Hepatocyte (in vitro differentiated cells): ENCODE data around the gene PHETA1. TPM values are rescaled to one million over a fixed set of nuclear protein-coding genes. Genes with fewer than 3 reads are reported as not detected.

Experiments used
- DNase-seq: peaks from one replicate; pipeline ENCODE4 v3.0.0-alpha.2; 2016; ENCODE audit warnings: low spot score
- H2AFZ ChIP-seq: fragments of 200-600 bp; sonication (generic); 2 replicates; pipeline ENCODE4 v1.6.0; 2016; ENCODE audit warnings: antibody characterized with exemption, mild to moderate bottlenecking
- H3K27ac ChIP-seq: fragments of 200-600 bp; sonication (generic); 2 replicates; pipeline ENCODE4 v1.5.1; 2016; ENCODE audit warnings: mild to moderate bottlenecking
- H3K27me3 ChIP-seq: fragments of 200-600 bp; sonication (generic); 2 replicates; pipeline ENCODE4 v1.6.1; 2016
- H3K36me3 ChIP-seq: fragments of 200-600 bp; sonication (generic); replicated peaks from 2 replicates; pipeline ENCODE4 v1.5.1; 2016; ENCODE audit warnings: low read depth; ENCODE audit not compliant: insufficient read depth
- H3K4me1 ChIP-seq: fragments of 200-600 bp; sonication (generic); 2 replicates; pipeline ENCODE4 v1.5.1; 2016; ENCODE audit warnings: mild to moderate bottlenecking, moderate library complexity; ENCODE audit not compliant: insufficient read depth
- H3K4me2 ChIP-seq: fragments of 200-600 bp; sonication (generic); 2 replicates; pipeline ENCODE4 v1.6.0; 2016
- H3K4me3 ChIP-seq: fragments of 200-600 bp; sonication (generic); 2 replicates; pipeline ENCODE4 v1.5.1; 2016; ENCODE audit warnings: mild to moderate bottlenecking
- H3K79me2 ChIP-seq: fragments of 200-600 bp; sonication (generic); 2 replicates; pipeline ENCODE4 v1.6.0; 2017; ENCODE audit warnings: mild to moderate bottlenecking
- H3K9me2 ChIP-seq: fragments of 200-600 bp; sonication (generic); replicated peaks from 2 replicates; pipeline ENCODE4 v1.6.0; 2017; ENCODE audit warnings: mild to moderate bottlenecking; ENCODE audit not compliant: insufficient read depth
- H3K9me3 ChIP-seq: fragments of 200-600 bp; sonication (generic); 2 replicates; pipeline ENCODE4 v1.5.1; 2016; ENCODE audit warnings: low read depth, mild to moderate bottlenecking
- H4K20me1 ChIP-seq: fragments of 200-600 bp; sonication (generic); 2 replicates; pipeline ENCODE4 v1.6.0; 2016; ENCODE audit warnings: mild to moderate bottlenecking; ENCODE audit not compliant: insufficient read depth, poor library complexity, severe bottlenecking
- CTCF ChIP-seq: fragments of 200-600 bp; sonication (generic); IDR thresholded peaks from 2 replicates; pipeline ENCODE4 v1.5.1; 2016; ENCODE audit warnings: antibody characterized with exemption, mild to moderate bottlenecking; ENCODE audit not compliant: poor library complexity
- EZH2 ChIP-seq: fragments of 200-600 bp; sonication (generic); IDR thresholded peaks from 2 replicates; pipeline ENCODE4 v1.6.1; 2016; ENCODE audit warnings: antibody characterized with exemption, mild to moderate bottlenecking, borderline replicate concordance
- EZH2phosphoT487 ChIP-seq: fragments of 200-600 bp; sonication (generic); IDR thresholded peaks from one replicate; pipeline ENCODE4 v1.6.1; 2018; ENCODE audit warnings: antibody characterized with exemption, mild to moderate bottlenecking, low read depth, moderate library complexity; ENCODE audit not compliant: unreplicated experiment, severe bottlenecking
- WGBS: methylation state at CpG from one replicate; pipeline ENCODE4 v1.1.6; 2016; ENCODE audit warnings: low lambda C conversion rate; ENCODE audit errors: missing lambda C conversion rate; 5-methylcytosine and 5-hydroxymethylcytosine counted together
- polyA plus RNA-seq: library from polyadenylated mRNA; unstranded; fragments of >200 nt; fragmentation: Nextera tagmentation; extraction: Ambion mirVana; gene quantifications from 2 replicates; pipeline ENCODE4 v1.2.1, GENCODE V29; 2016
- total RNA-seq: library from RNA; depleted of rRNA; stranded (reverse); fragments of >200 nt; gene quantifications from 2 replicates; pipeline ENCODE4 v1.2.3, GENCODE V29; 2014

Gene PHETA1
- total and polyA plus RNA-seq, 2 experiments from 2014 or later = 24.6 to 30.9 TPM

DNA sequence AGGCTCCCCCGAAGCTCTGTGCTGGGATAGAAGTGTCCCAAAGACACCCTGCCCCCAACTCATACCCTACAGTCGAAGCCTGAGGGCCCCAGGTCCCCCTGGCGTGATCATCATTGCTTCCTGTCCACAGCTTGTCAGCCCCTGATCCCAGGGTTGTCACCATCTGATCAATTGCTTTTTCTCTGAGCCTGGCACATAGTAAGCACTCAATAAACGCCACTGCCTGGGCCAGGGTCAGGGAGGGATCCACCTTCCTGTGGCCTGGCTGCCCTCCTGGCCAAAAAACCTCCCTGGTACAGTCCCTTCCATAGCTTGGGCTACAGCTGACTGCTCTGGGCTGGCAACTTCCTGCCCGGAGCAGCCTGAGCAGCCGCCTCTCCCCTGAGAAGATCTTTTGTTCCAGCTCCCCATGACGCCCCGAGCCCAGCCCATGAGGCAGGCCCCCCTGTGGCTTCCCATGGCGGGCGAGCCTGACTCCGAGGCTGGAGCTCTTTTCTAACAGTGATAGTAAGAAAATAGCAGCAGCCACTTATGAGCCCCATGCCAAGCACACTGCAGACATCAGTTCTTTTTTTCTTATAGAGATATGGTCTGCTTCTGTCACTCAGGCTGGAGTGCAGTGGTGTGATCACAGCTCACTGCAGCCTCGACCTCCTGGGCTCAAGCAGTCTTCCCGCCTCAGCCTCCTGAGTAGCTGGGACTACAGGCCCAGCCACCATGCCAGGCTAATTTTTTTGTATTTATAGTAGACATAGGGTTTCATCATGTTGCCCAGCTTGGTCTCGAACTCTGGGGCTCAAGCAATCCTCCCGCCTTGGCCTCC is 43.3 kb upstream of the PHETA1 start:
- no peak overlapping the region for H3K27ac ChIP-seq
- H3K36me3 ChIP-seq = no peaks in the 10 kb centered on the region
- no peak overlapping the region for H3K4me3 ChIP-seq
- no peaks in the 10 kb centered on the region for H3K27me3 ChIP-seq
- peaks cover 3% of the 10 kb centered on the region for H4K20me1 ChIP-seq
- H3K4me1 ChIP-seq = peaks cover 13% of the 10 kb centered on the region
- no peaks in the 10 kb centered on the region for H3K9me2 ChIP-seq
- H3K79me2 ChIP-seq = peaks cover 29% of the 10 kb centered on the region
- no peak for DNase-seq
- no peak overlapping the region for H2AFZ ChIP-seq
- TF ChIP-seq CTCF = no peak
- TF ChIP-seq EZH2phosphoT487 = no peak
- TF ChIP-seq EZH2 = no peak
- H3K9me3 ChIP-seq = no peaks in the 10 kb centered on the region
- WGBS = 68% methylated on average over 15 of the region's 15 CpGs
- H3K4me2 ChIP-seq = no peak overlapping the region

DNA sequence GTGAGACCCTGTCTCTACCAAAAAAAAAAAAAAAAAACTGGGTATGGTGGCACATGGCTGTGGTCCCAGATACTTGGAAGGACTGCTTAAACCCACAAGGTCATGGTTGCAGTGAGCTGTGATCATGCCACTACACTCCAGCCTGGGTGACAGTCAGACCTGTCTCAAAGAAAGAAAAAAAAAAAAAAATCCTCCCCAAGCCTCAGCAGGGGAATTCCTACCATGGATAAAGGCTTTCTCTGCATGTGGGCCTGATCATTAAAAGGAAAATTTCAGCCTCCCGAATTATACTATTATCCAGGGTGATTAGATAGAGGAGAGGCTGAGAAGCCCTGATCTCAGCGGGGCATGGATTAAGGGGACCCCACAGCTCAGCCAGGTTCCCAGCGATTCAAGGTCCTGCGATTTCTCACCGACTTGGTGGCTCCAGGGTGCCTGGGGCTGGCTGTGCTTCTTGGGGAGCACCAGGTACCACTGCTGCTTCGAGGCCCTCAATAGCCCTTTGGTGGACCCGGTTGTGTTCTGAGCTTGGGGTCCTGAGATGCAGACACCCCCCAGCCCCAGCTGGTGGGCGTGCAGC is 42.4 kb upstream of the PHETA1 start:
- Histone ChIP-seq H3K79me2 (peaks cover 36% of the 10 kb centered on the region), H3K9me2 (no peaks in the 10 kb centered on the region), H3K27ac (no peak overlapping the region), H3K27me3 (no peaks in the 10 kb centered on the region), H4K20me1 (peaks cover 3% of the 10 kb centered on the region), H3K4me2 (no peak overlapping the region), H3K36me3 (no peaks in the 10 kb centered on the region), H3K4me3 (no peak overlapping the region), H3K9me3 (no peaks in the 10 kb centered on the region), H2AFZ (no peak overlapping the region), H3K4me1 (peaks cover 20% of the 10 kb centered on the region)
- 83% methylated on average over 8 of the region's 8 CpGs for WGBS
- DNase-seq = no peak
- no peak for TF ChIP-seq CTCF
- TF ChIP-seq EZH2 = no peak
- no peak for TF ChIP-seq EZH2phosphoT487

- no peak overlapping the region for H3K4me2 ChIP-seq
- no peaks in the 10 kb centered on the region for H3K9me2 ChIP-seq
- H3K4me1 ChIP-seq = peaks cover 20% of the 10 kb centered on the region
- no peak for DNase-seq
- H3K27me3 ChIP-seq = no peaks in the 10 kb centered on the region
- no peak overlapping the region for H2AFZ ChIP-seq
- TF ChIP-seq CTCF (no peak), EZH2phosphoT487 (no peak), EZH2 (no peak)
- H3K79me2 ChIP-seq = peaks cover 39% of the 10 kb centered on the region
- H3K4me3 ChIP-seq = no peak overlapping the region
- H3K36me3 ChIP-seq = no peaks in the 10 kb centered on the region
- no peaks in the 10 kb centered on the region for H3K9me3 ChIP-seq
- peak overlapping the region; percentile 20 for H3K27ac ChIP-seq
- WGBS = 85% methylated on average over 12 of the region's 12 CpGs
- peaks cover 3% of the 10 kb centered on the region for H4K20me1 ChIP-seq
Measured at GRCh38 chr12:111410431-111411184, 41.7 kb upstream of the PHETA1 start.
